ENCODE measurements around the gene ASCC3. TPM values are rescaled to one million over a fixed set of nuclear protein-coding genes. Genes with fewer than 3 reads are reported as not detected.

ASCC3 gene
- total RNA-seq, 1 experiment from 2014 or later, result 32.2 TPM

DNA sequence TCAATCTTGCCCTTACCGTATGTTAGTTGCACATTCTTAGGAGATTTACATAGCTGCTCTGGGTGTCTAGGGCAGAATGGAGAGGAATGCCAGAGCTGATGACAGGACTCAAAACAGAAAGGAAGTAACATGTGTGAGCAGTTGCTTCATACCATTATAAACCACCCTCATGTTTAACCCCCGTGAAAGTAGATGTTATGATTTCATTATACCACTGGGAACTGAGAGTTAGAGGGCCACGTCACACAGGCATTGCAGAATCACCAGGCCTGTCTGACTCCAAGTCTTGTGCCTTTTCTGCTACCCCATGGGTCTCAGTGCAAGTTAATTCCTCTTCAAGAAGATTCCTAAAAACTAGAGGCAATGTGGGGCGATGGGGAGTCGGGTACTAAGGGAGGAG lies 392.9 kb downstream of the ASCC3 start:
- Histone ChIP-seq H3K27ac (ENCODE audit: low read depth, low read length, poor library complexity, severe bottlenecking) (no peak overlapping the region), H3K4me1 (ENCODE audit: insufficient read depth, low read length, poor library complexity, severe bottlenecking) (no peaks in the 10 kb centered on the region), H3K4me3 (ENCODE audit: low read depth, low read length, poor library complexity, severe bottlenecking) (no peak overlapping the region), H3K36me3 (ENCODE audit: insufficient read depth, low read length, poor library complexity, severe bottlenecking) (no peaks in the 10 kb centered on the region), H3K27me3 (replicated peaks; ENCODE audit: insufficient read depth, low read depth, low read length, poor library complexity) (no peaks in the 10 kb centered on the region), H3K9me3 (ENCODE audit: low read depth, low read length, poor library complexity, severe bottlenecking) (no peaks in the 10 kb centered on the region)
- no peak for DNase-seq (ENCODE audit: low spot score)
- CTCF ChIA-PET, result no interaction called here
- TF ChIP-seq, protein P1, sequence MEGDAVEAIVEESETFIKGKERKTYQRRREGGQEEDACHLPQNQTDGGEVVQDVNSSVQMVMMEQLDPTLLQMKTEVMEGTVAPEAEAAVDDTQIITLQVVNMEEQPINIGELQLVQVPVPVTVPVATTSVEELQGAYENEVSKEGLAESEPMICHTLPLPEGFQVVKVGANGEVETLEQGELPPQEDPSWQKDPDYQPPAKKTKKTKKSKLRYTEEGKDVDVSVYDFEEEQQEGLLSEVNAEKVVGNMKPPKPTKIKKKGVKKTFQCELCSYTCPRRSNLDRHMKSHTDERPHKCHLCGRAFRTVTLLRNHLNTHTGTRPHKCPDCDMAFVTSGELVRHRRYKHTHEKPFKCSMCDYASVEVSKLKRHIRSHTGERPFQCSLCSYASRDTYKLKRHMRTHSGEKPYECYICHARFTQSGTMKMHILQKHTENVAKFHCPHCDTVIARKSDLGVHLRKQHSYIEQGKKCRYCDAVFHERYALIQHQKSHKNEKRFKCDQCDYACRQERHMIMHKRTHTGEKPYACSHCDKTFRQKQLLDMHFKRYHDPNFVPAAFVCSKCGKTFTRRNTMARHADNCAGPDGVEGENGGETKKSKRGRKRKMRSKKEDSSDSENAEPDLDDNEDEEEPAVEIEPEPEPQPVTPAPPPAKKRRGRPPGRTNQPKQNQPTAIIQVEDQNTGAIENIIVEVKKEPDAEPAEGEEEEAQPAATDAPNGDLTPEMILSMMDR (conservative IDR thresholded peaks at IDR 0.05; ENCODE audit: low read depth, low read length), result no peak
- TF ChIP-seq EZH2 (IDR thresholded peaks at IDR 0.05; ENCODE audit: borderline replicate concordance, low read depth, low read length, poor library complexity, severe bottlenecking), result no peak
- intact Hi-C loops (cut with micrococcal nuclease; ENCODE audit: unreplicated experiment), result no loop called here
- POLR2A ChIA-PET (ENCODE audit: low non-redundant PET), result no interaction called here
- no TSS peak for BruUV-seq (replicated peaks)

DNA sequence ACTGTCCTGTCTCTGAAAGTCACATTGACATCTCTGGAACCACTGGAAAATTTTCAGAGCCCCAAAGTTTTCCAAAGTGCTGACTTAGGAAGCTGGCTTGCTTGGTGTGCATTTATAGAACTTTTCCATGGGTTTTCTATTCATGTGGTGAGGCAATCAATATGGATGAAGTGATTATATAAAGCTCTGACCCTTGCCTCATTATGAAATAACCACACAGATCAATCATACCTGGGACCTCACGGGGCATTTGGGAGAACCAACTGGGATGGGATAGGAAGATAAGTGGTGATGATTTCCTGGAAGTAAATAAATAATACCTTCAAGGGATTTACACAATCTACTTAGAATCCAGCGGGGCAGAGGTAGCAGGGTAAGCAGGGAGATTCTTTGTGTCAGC lies 393.5 kb downstream of the ASCC3 start:
- intact Hi-C loops (cut with micrococcal nuclease; ENCODE audit: unreplicated experiment), result no loop called here
- BruUV-seq (replicated peaks), result no TSS peak
- POLR2A ChIA-PET (ENCODE audit: low non-redundant PET), result no interaction called here
- no peaks in the 10 kb centered on the region for H3K4me1 ChIP-seq (ENCODE audit: insufficient read depth, low read length, poor library complexity, severe bottlenecking)
- H3K9me3 ChIP-seq (ENCODE audit: low read depth, low read length, poor library complexity, severe bottlenecking), result no peaks in the 10 kb centered on the region
- no peak overlapping the region for H3K27ac ChIP-seq (ENCODE audit: low read depth, low read length, poor library complexity, severe bottlenecking)
- TF ChIP-seq EZH2 (IDR thresholded peaks at IDR 0.05; ENCODE audit: borderline replicate concordance, low read depth, low read length, poor library complexity, severe bottlenecking), result no peak
- TF ChIP-seq, protein P1 (conservative IDR thresholded peaks at IDR 0.05; ENCODE audit: low read depth, low read length), result no peak
- no peaks in the 10 kb centered on the region for H3K36me3 ChIP-seq (ENCODE audit: insufficient read depth, low read length, poor library complexity, severe bottlenecking)
- CTCF ChIA-PET, result no interaction called here
- H3K27me3 ChIP-seq (replicated peaks; ENCODE audit: insufficient read depth, low read depth, low read length, poor library complexity), result no peaks in the 10 kb centered on the region
- no peak for DNase-seq (ENCODE audit: low spot score)
- no peak overlapping the region for H3K4me3 ChIP-seq (ENCODE audit: low read depth, low read length, poor library complexity, severe bottlenecking)

DNA sequence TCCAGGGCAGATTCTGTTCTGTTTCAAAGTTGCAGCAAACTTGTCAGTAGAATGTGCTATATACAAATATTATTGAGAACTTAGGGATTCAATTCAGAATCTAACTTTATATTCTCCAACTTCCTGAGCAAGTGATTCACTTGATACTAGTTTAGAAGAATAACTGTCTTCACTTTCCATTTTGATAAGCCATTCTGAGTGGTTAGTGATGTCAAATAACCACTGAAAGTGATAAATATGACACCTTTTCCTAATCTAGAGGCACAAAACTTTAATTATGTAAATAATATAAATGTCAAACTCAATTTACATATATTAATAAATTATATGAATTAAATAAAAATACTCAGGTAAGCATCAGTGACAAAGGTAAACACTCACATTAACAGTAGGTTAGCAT lies 395.9 kb downstream of the ASCC3 start:
- ChIA-PET CTCF (no interaction called here), POLR2A (ENCODE audit: low non-redundant PET) (no interaction called here)
- no peaks in the 10 kb centered on the region for H3K9me3 ChIP-seq (ENCODE audit: low read depth, low read length, poor library complexity, severe bottlenecking)
- H3K4me3 ChIP-seq (ENCODE audit: low read depth, low read length, poor library complexity, severe bottlenecking), result no peak overlapping the region
- no peaks in the 10 kb centered on the region for H3K36me3 ChIP-seq (ENCODE audit: insufficient read depth, low read length, poor library complexity, severe bottlenecking)
- intact Hi-C loops (cut with micrococcal nuclease; ENCODE audit: unreplicated experiment), result no loop called here
- H3K27ac ChIP-seq (ENCODE audit: low read depth, low read length, poor library complexity, severe bottlenecking), result no peak overlapping the region
- no TSS peak for BruUV-seq (replicated peaks)
- no peak for DNase-seq (ENCODE audit: low spot score)
- no peaks in the 10 kb centered on the region for H3K27me3 ChIP-seq (replicated peaks; ENCODE audit: insufficient read depth, low read depth, low read length, poor library complexity)
- H3K4me1 ChIP-seq (ENCODE audit: insufficient read depth, low read length, poor library complexity, severe bottlenecking), result no peaks in the 10 kb centered on the region
- TF ChIP-seq, protein P1 (conservative IDR thresholded peaks at IDR 0.05; ENCODE audit: low read depth, low read length), result no peak
- no peak for TF ChIP-seq EZH2 (IDR thresholded peaks at IDR 0.05; ENCODE audit: borderline replicate concordance, low read depth, low read length, poor library complexity, severe bottlenecking)
